GM12878 (cell line): ENCODE results near the gene NTRK3. TPM values are rescaled to one million over a fixed set of nuclear protein-coding genes. Genes with fewer than 3 reads are reported as not detected.

Source experiments
- ATAC-seq: fragments of 200-7000 bp; cut with Tn5 transposase; 3 replicates; pipeline ENCODE4 v1.9.1; 2020; ENCODE audit warnings: mild to moderate bottlenecking, moderate library complexity
- BruUV-seq: library from RNA; stranded (reverse); fragments of 400-500 nt; replicated peaks from 2 replicates; lab custom pipeline; 2021; lab: Mats Ljungman, UMichigan
- CTCF ChIA-PET: fragments of 300-600 bp; sonication (Branson Sonifier 250); formaldehyde crosslinking; extraction: SDS; loops from one replicate; lab custom pipeline; 2021; ENCODE audit warnings: inconsistent platforms; lab: Yijun Ruan, JAX
- POLR2A ChIA-PET: fragments of 350-600 bp; formaldehyde crosslinking; extraction: SDS; loops from one replicate; lab custom pipeline; 2021; ENCODE audit warnings: inconsistent platforms; lab: Charles Lee
- RAD21 ChIA-PET: fragments of 300-600 bp; sonication (Branson Sonifier 250); formaldehyde crosslinking; loops from one replicate; lab custom pipeline; 2023; ENCODE audit warnings: antibody characterized with exemption; ENCODE audit not compliant: unreplicated experiment; lab: Charles Lee
- SMC1A ChIA-PET: fragments of 300-600 bp; sonication (Branson Sonifier 250); formaldehyde crosslinking; loops from one replicate; lab custom pipeline; 2023; ENCODE audit not compliant: unreplicated experiment, uncharacterized antibody; lab: Charles Lee
- DNase-seq: peaks from one replicate; pipeline ENCODE4 v3.0.0-alpha.2; 2011; ENCODE audit warnings: low read depth, low spot score
- FAIRE-seq: peaks from 3 replicates; lab custom pipeline; 2011; peaks lifted over from hg19 to GRCh38; lab: Jason Lieb, UNC
- H2AFZ ChIP-seq: 2 replicates; pipeline ENCODE4 v1.6.0; 2011; ENCODE audit warnings: low read depth, low read length, control low read depth; ENCODE audit not compliant: control insufficient read depth
- H3K27ac ChIP-seq: 2 replicates; pipeline ENCODE4 v1.5.1; 2011; ENCODE audit warnings: control low read depth; ENCODE audit not compliant: control insufficient read depth, insufficient read depth
- H3K27me3 ChIP-seq, 2 experiments: replicated peaks in 1 of 2; 2 replicates each; pipeline versions ENCODE4 v1.6.0 to v1.6.1; 2011; ENCODE audit warnings: low read length in 1 of 2; ENCODE audit not compliant: control insufficient read depth in 2 of 2, insufficient read depth in 2 of 2
- H3K36me3 ChIP-seq, 2 experiments: 2 replicates each; pipeline ENCODE4 v1.5.1; 2011; ENCODE audit warnings: low read length in 1 of 2; ENCODE audit not compliant: control insufficient read depth in 2 of 2, insufficient read depth in 2 of 2
- H3K4me1 ChIP-seq: 2 replicates; pipeline ENCODE4 v1.6.1; 2011; ENCODE audit warnings: mild to moderate bottlenecking, low read length, moderate library complexity, mixed read lengths; ENCODE audit not compliant: control insufficient read depth, insufficient read depth
- H3K4me2 ChIP-seq: 2 replicates; pipeline ENCODE4 v1.6.0; 2011; ENCODE audit warnings: control low read depth; ENCODE audit not compliant: control insufficient read depth, insufficient read depth
- H3K4me3 ChIP-seq: fragments of 200-600 bp; sonication (generic); 2 replicates; pipeline ENCODE4 v1.5.1; 2016
- H3K79me2 ChIP-seq: 2 replicates; pipeline ENCODE4 v1.6.0; 2011; ENCODE audit warnings: low read length; ENCODE audit not compliant: control insufficient read depth, insufficient read depth
- H3K9ac ChIP-seq: 2 replicates; pipeline ENCODE4 v1.8.0; 2011; ENCODE audit warnings: low read length, control low read depth, mixed read lengths; ENCODE audit not compliant: control insufficient read depth, insufficient read depth
- H3K9me3 ChIP-seq: replicated peaks from 3 replicates; pipeline ENCODE4 v1.5.1; 2011; ENCODE audit warnings: mild to moderate bottlenecking, low read length; ENCODE audit not compliant: control insufficient read depth, insufficient read depth
- H4K20me1 ChIP-seq: 2 replicates; pipeline ENCODE4 v1.6.0; 2011; ENCODE audit not compliant: control insufficient read depth, insufficient read depth
- CBX5 ChIP-seq: sonication (generic); IDR thresholded peaks from 2 replicates; pipeline ENCODE4 v1.6.1; 2016; ENCODE audit warnings: low read depth, moderate library complexity, mild to moderate bottlenecking, inconsistent platforms
- E4F1 ChIP-seq: fragments of 450-650 bp; IDR thresholded peaks from 2 replicates; pipeline ENCODE4 v1.6.1; 2018; ENCODE audit warnings: borderline replicate concordance, mild to moderate bottlenecking; ENCODE audit not compliant: partially characterized antibody
- EP300 ChIP-seq, 2 experiments: fragments of 150-350 bp in 1 of 2; IDR thresholded peaks; 2 replicates each; pipeline ENCODE4 v1.6.1; 2011 to 2012; ENCODE audit warnings: low read depth in 2 of 2, low read length in 2 of 2, borderline replicate concordance in 1 of 2, improper control_type of control experiment in 1 of 2, inconsistent platforms in 1 of 2; ENCODE audit not compliant: control insufficient read depth in 1 of 2
- FOXK2 ChIP-seq: fragments of 450-650 bp; IDR thresholded peaks from 2 replicates; pipeline ENCODE4 v1.6.1; 2017; ENCODE audit warnings: mild to moderate bottlenecking, moderate library complexity
- LARP7 ChIP-seq: fragments of 450-650 bp; IDR thresholded peaks from 2 replicates; pipeline ENCODE4 v1.6.1; 2017; ENCODE audit warnings: mild to moderate bottlenecking
- MYC ChIP-seq: IDR thresholded peaks from 2 replicates; pipeline ENCODE4 v1.6.1; 2011; ENCODE audit warnings: mild to moderate bottlenecking, low read length, moderate library complexity, inconsistent platforms; ENCODE audit not compliant: insufficient read depth, insufficient replicate concordance, insufficient read length, severe bottlenecking
- NFYA ChIP-seq: IDR thresholded peaks from 2 replicates; pipeline ENCODE4 v1.6.1; 2011; ENCODE audit warnings: low read depth, mild to moderate bottlenecking, low read length, improper control_type of control experiment, borderline replicate concordance
- RBBP5 ChIP-seq: fragments of 200-600 bp; sonication (generic); conservative IDR thresholded peaks from 2 replicates; pipeline ENCODE4 v1.6.1; 2016
- TCF7 ChIP-seq: IDR thresholded peaks from 2 replicates; pipeline ENCODE4 v1.6.1; 2014; ENCODE audit warnings: antibody characterized with exemption, borderline replicate concordance
- USF1 ChIP-seq: IDR thresholded peaks from 2 replicates; pipeline ENCODE4 v1.6.1; 2011; ENCODE audit warnings: borderline replicate concordance, low read depth, mild to moderate bottlenecking, moderate library complexity, mixed read lengths, low read length; ENCODE audit not compliant: insufficient read depth; ENCODE audit errors: extremely low read length
- ZNF384 ChIP-seq: IDR thresholded peaks from 2 replicates; pipeline ENCODE4 v1.6.1; 2012; ENCODE audit warnings: low read depth, mild to moderate bottlenecking, low read length, improper control_type of control experiment, borderline replicate concordance
- WGBS: methylation state at CpG from one replicate; pipeline ENCODE4 v1.1.6; 2016; ENCODE audit warnings: low lambda C conversion rate; ENCODE audit not compliant: insufficient replicate concordance, insufficient coverage; ENCODE audit errors: missing lambda C conversion rate; 5-methylcytosine and 5-hydroxymethylcytosine counted together
- in situ Hi-C: fragments of 300-500 bp; cut with MboI; formaldehyde crosslinking; loops from 9 replicates; pipeline ENCODE4 v1.14.3; 2018; ENCODE audit warnings: mixed read lengths
- intact Hi-C: fragments of 100-400 bp; cut with micrococcal nuclease; formaldehyde crosslinking; loops from one replicate; pipeline ENCODE4 v1.14.2; 2022; ENCODE audit not compliant: unreplicated experiment
- polyA plus RNA-seq, 11 experiments: library from polyadenylated mRNA; depleted of rRNA in 4 of 11; unstranded in 6 of 11; stranded (reverse) in 5 of 11; fragments of >200 nt; fragmentation: Nextera tagmentation in 4 of 11; fragmentation: Illumina TruSeq in 1 of 11; extraction: Ambion mirVana in 4 of 11; extraction: Trizol in 1 of 11; gene quantifications; 1 replicate in 1 of 11; 2 replicates in 10 of 11; pipeline versions ENCODE4 v1.2.1 to v1.2.3, GENCODE V29; 2011 to 2016; ENCODE audit warnings: inconsistent platforms in 2 of 11, missing spikeins in 2 of 11, low read depth in 1 of 11
- total RNA-seq, 4 experiments: library from RNA; depleted of rRNA in 3 of 4; stranded (reverse); fragments of >200 nt in 3 of 4; fragmentation: Illumina TruSeq in 1 of 4; extraction: Trizol in 1 of 4; gene quantifications; 2 replicates each; pipeline versions ENCODE4 v1.2.1 to v1.2.3, GENCODE V29; 2013 to 2021

Gene NTRK3
- total and polyA plus RNA-seq, 10 of the 15 experiments (the other 5 are each of a cell fraction or from before 2014, with no cell fraction given), result not detected

DNA sequence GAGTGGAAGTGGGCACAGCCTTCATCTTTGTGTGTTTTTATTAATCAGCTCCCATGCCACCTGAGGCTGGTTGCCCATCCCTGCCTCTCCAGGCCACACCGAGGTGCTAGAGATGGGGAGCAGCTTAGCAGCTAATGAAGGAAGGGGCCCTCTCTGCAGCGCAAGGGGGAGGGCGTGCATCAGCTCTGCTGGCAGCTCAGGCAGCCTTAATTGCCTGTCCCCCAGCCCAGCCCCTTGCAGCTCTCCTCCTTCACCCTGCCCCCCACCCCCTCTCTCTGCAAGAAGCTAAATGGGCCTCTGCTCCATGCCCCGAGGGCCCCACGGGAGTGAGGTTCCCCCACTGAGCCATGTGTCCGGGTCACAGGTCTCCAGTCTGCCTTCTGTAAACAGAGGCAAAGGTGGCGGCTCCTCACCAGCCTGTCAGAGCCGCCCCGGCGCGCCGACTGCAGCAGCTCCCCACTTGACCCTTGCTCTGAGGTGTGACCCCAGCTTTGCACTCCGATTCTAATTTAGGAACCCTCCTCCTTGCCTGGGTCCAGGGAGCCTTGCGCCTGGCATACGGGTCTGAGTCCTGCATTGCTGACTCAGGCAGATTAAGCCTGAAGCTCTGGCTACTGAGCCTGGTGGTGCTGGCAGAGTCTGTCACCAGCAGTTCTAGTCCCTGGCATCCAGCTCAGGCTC is 27.9 kb upstream of the NTRK3 start:
- ATAC-seq, result no peak
- SMC1A ChIA-PET, result interaction anchor here (0.8 kb wide), 1 partner anchor 9 kb away, joined by 4 read pairs; no protein-coding TSS in a partner anchor
- Histone ChIP-seq H3K36me3 (no peaks in the 10 kb centered on the region), H3K79me2 (no peaks in the 10 kb centered on the region), H3K4me3 (no peak overlapping the region), H3K4me1 (no peaks in the 10 kb centered on the region), H4K20me1 (no peaks in the 10 kb centered on the region), H3K4me2 (no peak overlapping the region), H2AFZ (no peak overlapping the region), H3K27me3 (no peaks in the 10 kb centered on the region; a peak in 1 of 4 replicates), H3K9ac (no peak overlapping the region), H3K9me3 (no peaks in the 10 kb centered on the region), H3K27ac (no peak overlapping the region)
- intact Hi-C loops (no loop called here), in situ Hi-C loops (no loop called here)
- no peak for DNase-seq
- WGBS, result 31% methylated on average over 12 of the region's 15 CpGs
- CTCF ChIA-PET, result interaction anchor here (1.7 kb wide), 1 partner anchor 10 kb away, joined by 13 read pairs; no protein-coding TSS in a partner anchor
- no TSS peak for BruUV-seq
- no peak for FAIRE-seq
- RAD21 ChIA-PET, result interaction anchor here (0.9 kb wide), 1 partner anchor 12 kb away, joined by 3 read pairs; no protein-coding TSS in a partner anchor
- TF ChIP-seq LARP7 (no peak), RBBP5 (no peak), TCF7 (no peak), ZNF384 (no peak), FOXK2 (no peak), MYC (no peak), CBX5 (no peak), EP300 (IDR thresholded peaks at IDR 0.05; ENCODE audit: borderline replicate concordance in 1 of 2, control insufficient read depth in 1 of 2, low read depth in 2 of 2, low read length in 2 of 2) (no peak), NFYA (no peak), E4F1 (no peak), USF1 (no peak)
- POLR2A ChIA-PET, result no interaction called here
